Rectal smooth muscle tissue (tissue), 1 donor: Measurements from ENCODE around the gene CTNND2.

Source experiments
- H3K27ac ChIP-seq: one replicate; pipeline ENCODE4 v1.7.0; 2013; ENCODE audit warnings: low read depth, low read length, inconsistent platforms
- H3K27me3 ChIP-seq: one replicate; pipeline ENCODE4 v1.7.0; 2013; ENCODE audit warnings: low read length; ENCODE audit not compliant: control insufficient read depth, insufficient read depth
- H3K36me3 ChIP-seq: one replicate; pipeline ENCODE4 v1.7.0; 2013; ENCODE audit warnings: low read length; ENCODE audit not compliant: control insufficient read depth, insufficient read depth
- H3K4me1 ChIP-seq: one replicate; pipeline ENCODE4 v1.7.0; 2013; ENCODE audit warnings: low read length; ENCODE audit not compliant: control insufficient read depth, insufficient read depth
- H3K4me3 ChIP-seq: one replicate; pipeline ENCODE4 v1.7.0; 2013; ENCODE audit warnings: low read length
- H3K9ac ChIP-seq: one replicate; pipeline ENCODE4 v1.7.0; 2013; ENCODE audit warnings: low read length

Gene CTNND2

GRCh38 chr5:11904265-11904906 is at the start of gene CTNND2:
CTNND2 (minus strand) TSS chr5:11904446; CDS start chr5:11903853, 593 bp downstream.
- no peaks in the 10 kb centered on the region for H3K4me1 ChIP-seq
- no peak within 1 kb of the TSS for H3K9ac ChIP-seq
- no peaks in the 10 kb centered on the region for H3K27me3 ChIP-seq
- H3K27ac ChIP-seq, result no peak within 1 kb of the TSS
- no peaks in the 10 kb centered on the region for H3K36me3 ChIP-seq
- H3K4me3 ChIP-seq, result peak within 1 kb of the TSS; percentile 1

DNA sequence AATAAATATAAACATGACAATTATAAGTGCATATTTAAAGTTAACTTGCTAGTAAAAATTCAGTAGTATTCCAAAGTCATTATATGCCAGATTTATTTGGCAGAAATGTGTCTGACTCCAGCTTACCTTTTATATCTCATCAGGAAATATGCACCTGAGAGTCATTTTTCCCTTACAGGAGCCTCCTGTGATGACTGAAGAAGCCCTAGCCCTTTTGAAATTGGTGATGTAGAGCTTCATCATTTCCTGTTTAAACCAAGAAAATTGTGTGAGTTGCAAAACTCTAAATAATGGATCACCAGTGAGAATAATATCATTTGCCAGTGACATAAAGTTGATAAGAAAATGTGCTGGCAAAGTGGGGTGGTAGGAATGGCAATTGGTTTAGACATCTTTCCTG is 42.1 kb upstream of the CTNND2 start:
- no peak overlapping the region for H3K27ac ChIP-seq
- H3K4me1 ChIP-seq, result no peaks in the 10 kb centered on the region
- no peak overlapping the region for H3K4me3 ChIP-seq
- no peaks in the 10 kb centered on the region for H3K36me3 ChIP-seq
- H3K9ac ChIP-seq, result no peak overlapping the region
- no peaks in the 10 kb centered on the region for H3K27me3 ChIP-seq

GRCh38 chr5:11941566-11941965 is 37.3 kb upstream of the CTNND2 start:
- Histone ChIP-seq H3K27me3 (no peaks in the 10 kb centered on the region), H3K36me3 (no peaks in the 10 kb centered on the region), H3K4me3 (no peak overlapping the region), H3K4me1 (no peaks in the 10 kb centered on the region), H3K27ac (no peak overlapping the region), H3K9ac (no peak overlapping the region)

- no peaks in the 10 kb centered on the region for H3K27me3 ChIP-seq
- no peaks in the 10 kb centered on the region for H3K36me3 ChIP-seq
Measured at GRCh38 chr5:11931638-11932037, 27.4 kb upstream of the CTNND2 start.

GRCh38 chr5:11928909-11929308 is 24.7 kb upstream of the CTNND2 start:
- Histone ChIP-seq H3K4me1 (no peaks in the 10 kb centered on the region), H3K27me3 (no peaks in the 10 kb centered on the region), H3K4me3 (no peak overlapping the region), H3K9ac (no peak overlapping the region), H3K36me3 (no peaks in the 10 kb centered on the region), H3K27ac (no peak overlapping the region)

More at GRCh38 chr5:11931638-11932037, 27.4 kb upstream of the CTNND2 start:
- no peaks in the 10 kb centered on the region for H3K4me1 ChIP-seq
- H3K4me3 ChIP-seq, result no peak overlapping the region
- H3K27ac ChIP-seq, result no peak overlapping the region
- H3K9ac ChIP-seq, result no peak overlapping the region

GRCh38 chr5:11925701-11926100 is 21.5 kb upstream of the CTNND2 start:
- Histone ChIP-seq H3K4me3 (no peak overlapping the region), H3K9ac (no peak overlapping the region), H3K4me1 (no peaks in the 10 kb centered on the region), H3K27ac (no peak overlapping the region), H3K36me3 (no peaks in the 10 kb centered on the region), H3K27me3 (no peaks in the 10 kb centered on the region)

GRCh38 chr5:11922394-11922793 is 18.1 kb upstream of the CTNND2 start:
- Histone ChIP-seq H3K4me3 (no peak overlapping the region), H3K4me1 (no peaks in the 10 kb centered on the region), H3K27ac (no peak overlapping the region), H3K27me3 (no peaks in the 10 kb centered on the region), H3K9ac (no peak overlapping the region), H3K36me3 (no peaks in the 10 kb centered on the region)

GRCh38 chr5:11918463-11919045 is 14.3 kb upstream of the CTNND2 start:
- H3K36me3 ChIP-seq, result no peaks in the 10 kb centered on the region
- H3K27ac ChIP-seq, result no peak overlapping the region
- H3K27me3 ChIP-seq, result no peaks in the 10 kb centered on the region
- no peak overlapping the region for H3K4me3 ChIP-seq
- no peaks in the 10 kb centered on the region for H3K4me1 ChIP-seq
- no peak overlapping the region for H3K9ac ChIP-seq

- Histone ChIP-seq H3K27me3 (no peaks in the 10 kb centered on the region), H3K4me3 (no peak overlapping the region)
Measured at GRCh38 chr5:11909471-11909870, 5.2 kb upstream of the CTNND2 start.

DNA sequence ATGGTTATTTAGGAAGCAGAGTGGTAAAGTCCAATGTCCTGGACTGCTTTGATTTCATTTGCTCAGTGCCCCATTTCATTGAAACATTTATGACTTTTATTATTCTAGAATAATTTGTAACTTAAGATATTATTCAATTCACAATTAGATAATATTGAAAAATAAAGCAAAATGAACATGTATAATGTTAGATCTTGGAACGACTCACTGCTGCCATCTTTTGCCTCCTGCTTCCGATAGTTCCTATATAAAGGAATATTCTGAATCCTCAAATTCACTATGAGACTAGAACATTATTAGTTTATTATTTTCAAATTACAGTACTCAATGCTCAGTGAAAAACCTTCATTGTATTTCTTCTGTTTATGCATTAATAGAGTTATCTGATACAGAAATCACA is 2.3 kb upstream of the CTNND2 start:
- Histone ChIP-seq H3K27ac (no peak overlapping the region), H3K4me3 (no peak overlapping the region), H3K36me3 (no peaks in the 10 kb centered on the region), H3K4me1 (no peaks in the 10 kb centered on the region), H3K9ac (no peak overlapping the region), H3K27me3 (no peaks in the 10 kb centered on the region)

More at GRCh38 chr5:11909471-11909870, 5.2 kb upstream of the CTNND2 start:
- H3K27ac ChIP-seq, result no peak overlapping the region
- H3K9ac ChIP-seq, result no peak overlapping the region
- H3K36me3 ChIP-seq, result no peaks in the 10 kb centered on the region
- H3K4me1 ChIP-seq, result no peaks in the 10 kb centered on the region

GRCh38 chr5:11905206-11905605 is 960 bp upstream of the CTNND2 start:
- H3K4me3 ChIP-seq, result no peak overlapping the region
- H3K9ac ChIP-seq, result no peak overlapping the region

GRCh38 chr5:11903614-11904264 is 507 bp downstream of the CTNND2 start:
- Histone ChIP-seq H3K9ac (no peak overlapping the region), H3K4me3 (peak overlapping the region; percentile 1), H3K36me3 (no peaks in the 10 kb centered on the region), H3K27ac (no peak overlapping the region), H3K27me3 (no peaks in the 10 kb centered on the region), H3K4me1 (no peaks in the 10 kb centered on the region)

More at GRCh38 chr5:11905206-11905605, 960 bp upstream of the CTNND2 start:
- no peaks in the 10 kb centered on the region for H3K36me3 ChIP-seq
- no peak overlapping the region for H3K27ac ChIP-seq
- no peaks in the 10 kb centered on the region for H3K4me1 ChIP-seq
- H3K27me3 ChIP-seq, result no peaks in the 10 kb centered on the region
